Upper lobe of left lung (tissue), 4 donors: ENCODE data around the gene NKX2-8.

Experiments used
- CTCF ChIP-seq, 6 experiments: fragments of 450-650 bp in 4 of 6; fragments of 200-600 bp in 2 of 6; sonication (generic) in 2 of 6; IDR thresholded peaks; one replicate each; pipeline ENCODE4 v1.5.1; 2016 to 2019; ENCODE audit warnings: antibody characterized with exemption in 6 of 6
- POLR2A ChIP-seq, 4 donors: fragments of 450-650 bp; IDR thresholded peaks; one replicate each; pipeline ENCODE4 v1.5.1; 2016 to 2017; ENCODE audit warnings: antibody characterized with exemption in 4 of 4, mild to moderate bottlenecking in 2 of 4
- POLR2AphosphoS5 ChIP-seq, 2 donors: sonication (generic); formaldehyde crosslinking; IDR thresholded peaks; one replicate each; pipeline ENCODE4 v1.5.1; 2017; ENCODE audit warnings: antibody characterized with exemption in 2 of 2

GRCh38 chr14:36627981-36628380 is 45.6 kb upstream of the NKX2-8 start:
- TF ChIP-seq POLR2A (IDR thresholded peaks at IDR 0.05) (no peak), POLR2AphosphoS5 (IDR thresholded peaks at IDR 0.05) (no peak), CTCF (IDR thresholded peaks at IDR 0.05) (no peak)
